22Rv1 (cell line): ENCODE measurements around the gene ASTN2.

ENCODE experiments used
- H3K27ac ChIP-seq: fragments of 450-650 bp; 2 replicates; pipeline ENCODE4 v1.5.1; 2017
- ZFX ChIP-seq: fragments of 450-650 bp; IDR thresholded peaks from 2 replicates; pipeline ENCODE4 v1.6.1; 2017; ENCODE audit warnings: antibody characterized with exemption, borderline replicate concordance
- TF ChIP-seq, protein P1 (sequence below): fragments of 450-650 bp; IDR thresholded peaks from 2 replicates; pipeline ENCODE4 v1.5.1; 2017; ENCODE audit warnings: mild to moderate bottlenecking

ASTN2 gene

DNA sequence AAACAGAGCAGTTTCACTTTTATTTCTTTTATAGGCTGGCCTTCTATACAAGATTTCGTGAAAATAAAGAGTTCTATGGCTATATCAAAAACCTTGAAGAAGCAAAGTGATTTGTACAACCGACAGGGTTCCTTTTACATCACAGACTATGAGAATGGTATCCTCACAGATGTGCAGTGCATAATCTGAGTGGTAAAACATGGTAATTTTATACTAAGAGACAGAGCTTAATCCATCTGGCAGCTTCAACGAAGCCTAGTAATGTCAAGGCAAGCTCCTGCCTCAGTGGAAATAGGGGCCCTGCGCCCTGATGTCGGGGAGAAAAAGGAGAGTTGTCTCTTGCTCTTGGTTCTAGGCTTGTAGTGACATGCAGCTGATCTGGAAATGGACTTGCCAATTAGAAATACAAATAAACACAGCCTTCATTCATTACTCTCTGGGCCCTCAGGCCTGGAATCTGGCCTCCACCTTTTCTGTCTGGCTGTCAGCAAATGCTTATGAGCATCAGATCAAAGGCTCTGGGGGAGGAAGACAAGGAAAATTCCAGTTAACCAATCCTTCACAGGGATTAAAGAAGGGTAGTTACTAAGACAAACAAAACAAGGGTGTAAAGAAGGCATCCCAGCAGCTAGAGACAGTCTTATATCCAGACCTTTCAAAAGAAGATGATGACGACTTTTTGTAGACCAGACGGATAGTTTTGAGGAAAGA lies 761.4 kb downstream of the ASTN2 start:
- no peak overlapping the region for H3K27ac ChIP-seq
- TF ChIP-seq, protein P1, sequence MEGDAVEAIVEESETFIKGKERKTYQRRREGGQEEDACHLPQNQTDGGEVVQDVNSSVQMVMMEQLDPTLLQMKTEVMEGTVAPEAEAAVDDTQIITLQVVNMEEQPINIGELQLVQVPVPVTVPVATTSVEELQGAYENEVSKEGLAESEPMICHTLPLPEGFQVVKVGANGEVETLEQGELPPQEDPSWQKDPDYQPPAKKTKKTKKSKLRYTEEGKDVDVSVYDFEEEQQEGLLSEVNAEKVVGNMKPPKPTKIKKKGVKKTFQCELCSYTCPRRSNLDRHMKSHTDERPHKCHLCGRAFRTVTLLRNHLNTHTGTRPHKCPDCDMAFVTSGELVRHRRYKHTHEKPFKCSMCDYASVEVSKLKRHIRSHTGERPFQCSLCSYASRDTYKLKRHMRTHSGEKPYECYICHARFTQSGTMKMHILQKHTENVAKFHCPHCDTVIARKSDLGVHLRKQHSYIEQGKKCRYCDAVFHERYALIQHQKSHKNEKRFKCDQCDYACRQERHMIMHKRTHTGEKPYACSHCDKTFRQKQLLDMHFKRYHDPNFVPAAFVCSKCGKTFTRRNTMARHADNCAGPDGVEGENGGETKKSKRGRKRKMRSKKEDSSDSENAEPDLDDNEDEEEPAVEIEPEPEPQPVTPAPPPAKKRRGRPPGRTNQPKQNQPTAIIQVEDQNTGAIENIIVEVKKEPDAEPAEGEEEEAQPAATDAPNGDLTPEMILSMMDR, result no peak
- TF ChIP-seq ZFX, result no peak

DNA sequence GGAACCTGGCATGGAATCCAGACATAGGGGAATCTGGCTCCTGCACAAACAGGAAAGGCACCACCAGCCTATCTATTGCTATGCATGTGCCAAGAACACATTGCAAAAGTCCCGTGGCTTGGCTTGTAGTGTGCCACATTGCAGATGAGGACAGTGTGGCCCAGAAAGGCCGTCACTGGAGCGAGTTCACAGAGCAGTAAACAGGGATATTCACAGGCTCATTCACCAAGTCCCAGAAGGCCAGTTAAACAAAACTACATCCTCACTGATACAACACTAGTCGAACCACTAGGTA lies 767.4 kb downstream of the ASTN2 start:
- no peak overlapping the region for H3K27ac ChIP-seq
- no peak for TF ChIP-seq ZFX
- TF ChIP-seq, protein P1, result peak; percentile 40

DNA sequence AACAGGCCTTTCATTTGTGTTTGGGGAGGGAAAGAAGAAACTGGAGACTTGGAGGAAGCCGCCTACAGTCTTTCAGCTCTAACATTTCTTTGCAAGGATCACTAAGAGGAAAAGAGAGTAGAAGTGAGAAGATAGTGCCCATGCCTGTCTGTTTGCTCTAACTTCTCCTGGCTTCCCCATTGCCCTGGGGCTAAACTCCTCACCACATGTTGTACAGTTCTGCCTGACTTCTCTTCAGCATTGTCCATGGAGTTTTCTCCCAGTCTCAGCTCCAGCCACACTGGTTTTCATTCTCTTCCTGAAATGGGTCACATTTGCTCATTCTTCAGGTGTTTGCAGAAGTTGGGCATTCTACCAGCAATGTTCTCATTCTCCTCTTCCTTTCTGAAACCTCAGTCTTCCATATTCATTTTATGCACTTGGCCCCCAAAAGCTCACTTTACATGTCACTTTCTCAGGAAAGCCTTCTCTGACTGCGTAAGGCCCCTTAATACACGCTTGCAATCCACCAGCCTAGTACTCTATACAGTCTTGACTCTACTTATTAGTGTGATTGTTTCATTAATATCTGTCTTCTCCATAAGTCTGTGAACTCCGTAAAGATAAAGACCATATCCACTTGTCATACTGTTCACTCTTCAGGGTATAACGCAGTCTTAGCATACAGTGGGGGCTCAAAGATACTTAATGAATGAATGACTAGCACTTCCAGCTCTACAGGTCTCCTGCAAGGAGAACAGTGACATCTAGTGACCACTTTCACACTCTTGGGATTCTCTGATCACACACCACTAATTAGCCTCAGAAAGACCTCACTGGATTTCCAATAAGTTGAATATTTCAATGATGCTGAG lies 768.0 kb downstream of the ASTN2 start:
- H3K27ac ChIP-seq, result no peak overlapping the region
- TF ChIP-seq, protein P1, result peak; percentile 80
- TF ChIP-seq ZFX, result no peak

DNA sequence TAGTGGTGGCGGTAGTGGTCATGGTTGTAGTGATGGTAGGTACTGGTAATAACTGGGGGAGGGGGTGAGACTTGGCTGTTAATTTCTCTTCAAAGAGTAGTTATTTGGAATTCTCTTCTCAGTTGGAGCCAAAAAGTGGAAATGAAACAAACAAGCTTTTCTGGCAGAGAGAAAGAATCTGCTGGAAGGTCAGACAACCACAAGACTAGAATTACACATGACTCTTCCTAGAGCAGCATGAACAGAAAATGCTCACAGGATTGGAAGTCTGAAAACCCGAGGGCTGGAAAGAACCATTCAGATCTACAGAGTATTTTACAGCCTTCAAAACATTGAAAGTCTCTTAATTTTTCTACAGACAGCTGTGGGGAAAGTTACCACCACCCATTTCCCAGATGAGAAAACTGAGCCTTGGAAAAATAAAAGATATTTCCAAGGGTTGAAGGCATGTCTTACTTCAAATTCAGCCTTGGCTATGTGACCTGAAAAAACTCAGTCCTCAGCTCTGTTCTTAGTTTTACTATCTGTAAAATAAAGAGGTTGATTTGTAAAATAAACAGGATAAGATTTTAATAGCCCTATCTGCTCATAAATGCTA lies 770.7 kb downstream of the ASTN2 start:
- TF ChIP-seq ZFX, result no peak
- TF ChIP-seq, protein P1, result no peak
- no peak overlapping the region for H3K27ac ChIP-seq

DNA sequence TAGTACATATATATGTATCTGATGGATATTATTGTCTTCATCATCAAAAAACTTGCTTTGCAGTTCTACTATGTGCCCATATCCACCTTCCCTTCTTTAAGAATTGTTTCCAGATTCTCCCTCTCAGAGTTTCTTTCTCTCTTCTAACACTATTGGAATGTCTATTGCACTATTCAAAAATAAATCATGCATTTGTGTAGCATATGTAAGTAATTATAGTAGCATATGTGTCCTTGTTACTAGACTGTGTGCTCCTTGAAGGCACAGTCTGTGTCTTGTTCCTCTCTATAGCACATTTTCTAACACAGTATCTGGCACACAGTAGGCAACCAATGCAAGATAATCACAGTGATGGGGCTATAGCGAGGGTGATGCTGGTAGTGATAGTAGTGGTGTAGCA lies 771.2 kb downstream of the ASTN2 start:
- no peak overlapping the region for H3K27ac ChIP-seq
- no peak for TF ChIP-seq ZFX
- TF ChIP-seq, protein P1, result no peak

GRCh38 chr9:116641292-116642059 lies 773.4 kb downstream of the ASTN2 start:
- TF ChIP-seq ZFX, result no peak
- TF ChIP-seq, protein P1, result no peak

More at GRCh38 chr9:116641292-116642059, 773.4 kb downstream of the ASTN2 start:
- no peak overlapping the region for H3K27ac ChIP-seq
